ENCODE data around the gene FRMD4A.

DNA sequence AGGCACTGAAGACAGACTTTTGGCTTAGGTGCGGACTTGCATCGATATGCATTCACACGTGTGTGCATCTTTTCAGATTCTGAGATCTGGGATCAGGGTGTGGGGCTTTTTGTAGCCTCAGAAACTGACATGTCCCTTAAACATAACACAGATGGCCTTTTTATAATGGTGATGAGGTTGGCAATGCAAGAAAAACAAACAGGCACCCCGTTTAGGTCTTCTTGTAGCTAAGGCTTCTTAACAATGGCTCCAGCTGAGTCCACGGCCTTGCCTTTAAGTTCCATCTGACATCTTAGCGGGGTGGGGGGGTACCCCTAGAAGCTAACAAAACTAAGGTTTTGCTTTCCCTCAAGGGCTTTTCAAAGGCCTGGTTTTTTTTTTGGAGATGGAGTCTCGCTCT is 597.7 kb downstream of the FRMD4A start:
- no peak for TF ChIP-seq TAF1 (IDR thresholded peaks at IDR 0.05; ENCODE audit: low read depth)
- no peak for TF ChIP-seq EGR1 (IDR thresholded peaks at IDR 0.05)
- no peak for TF ChIP-seq YY1 (IDR thresholded peaks at IDR 0.05; ENCODE audit: low read depth)
- TF ChIP-seq, protein P1, sequence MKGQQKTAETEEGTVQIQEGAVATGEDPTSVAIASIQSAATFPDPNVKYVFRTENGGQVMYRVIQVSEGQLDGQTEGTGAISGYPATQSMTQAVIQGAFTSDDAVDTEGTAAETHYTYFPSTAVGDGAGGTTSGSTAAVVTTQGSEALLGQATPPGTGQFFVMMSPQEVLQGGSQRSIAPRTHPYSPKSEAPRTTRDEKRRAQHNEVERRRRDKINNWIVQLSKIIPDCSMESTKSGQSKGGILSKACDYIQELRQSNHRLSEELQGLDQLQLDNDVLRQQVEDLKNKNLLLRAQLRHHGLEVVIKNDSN (IDR thresholded peaks at IDR 0.05), result no peak
- TF ChIP-seq NFIC (IDR thresholded peaks at IDR 0.05), result no peak
- no peak for TF ChIP-seq EP300 (IDR thresholded peaks at IDR 0.05; ENCODE audit: borderline replicate concordance)
- no peak for TF ChIP-seq CREB1 (IDR thresholded peaks at IDR 0.05; ENCODE audit: low read depth)
- TF ChIP-seq REST (IDR thresholded peaks at IDR 0.05; ENCODE audit: low read depth), result no peak

Data from Ishikawa (cell line).